NCI-H2227 (cell line): Measurements from ENCODE around the gene ZC3H7A.
"Not testable (repeated sequence)": the region's sequence is repeated elsewhere in the genome, so short reads cannot be mapped to it uniquely, and the experiment has no call there.

Experiments used
- DNase-seq: peaks from one replicate; lab custom pipeline; 2025; ENCODE audit not compliant: unreplicated experiment; lab: John Stamatoyannopoulos, UW

Gene ZC3H7A

GRCh38 chr16:11799509-11800381, 2.7 kb upstream of the ZC3H7A start:
- no peak for DNase-seq

DNA sequence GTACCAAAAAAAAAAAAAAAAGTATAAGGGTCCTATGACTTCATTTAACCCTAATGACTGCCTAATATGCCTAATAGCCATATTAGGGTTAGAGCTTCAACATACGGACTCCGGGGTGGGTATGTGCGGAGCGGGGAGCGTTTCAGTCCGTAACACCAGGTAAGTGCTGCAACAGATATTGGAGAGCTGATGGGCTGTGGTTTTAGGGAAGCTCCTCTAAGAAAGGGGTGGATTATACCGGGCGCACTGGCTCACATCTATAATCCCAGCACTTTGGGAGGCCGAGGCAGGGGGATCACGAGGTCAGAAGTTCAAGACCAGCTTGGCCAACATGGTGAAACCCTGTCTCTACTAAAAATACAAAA, 1.9 kb upstream of the ZC3H7A start:
- DNase-seq: no peak

DNA sequence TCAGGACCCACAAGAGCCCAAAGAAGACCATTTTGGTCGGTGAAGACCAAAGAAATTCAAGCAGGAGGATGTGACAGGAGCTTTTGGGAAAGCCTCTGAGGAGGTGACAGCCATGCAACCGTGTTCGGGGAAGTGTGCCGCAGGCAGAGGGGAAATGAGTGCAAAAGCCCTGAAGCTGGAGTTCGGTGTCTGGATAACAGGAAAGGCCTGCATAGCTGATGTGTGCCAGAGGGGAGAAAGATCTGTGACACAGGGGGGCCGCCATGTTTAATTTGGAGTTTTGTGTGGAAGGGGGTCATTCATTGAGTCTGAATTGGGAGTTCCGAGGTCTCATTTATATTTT, 870 bp upstream of the ZC3H7A start:
- peak; percentile 38 for DNase-seq

- peak; percentile 34 for DNase-seq
These were observed 562 bp downstream of the ZC3H7A start for GRCh38 chr16:11796227-11797165.

- no peak for DNase-seq
These were observed 1.2 kb downstream of the ZC3H7A start for GRCh38 chr16:11795887-11796226.

DNA sequence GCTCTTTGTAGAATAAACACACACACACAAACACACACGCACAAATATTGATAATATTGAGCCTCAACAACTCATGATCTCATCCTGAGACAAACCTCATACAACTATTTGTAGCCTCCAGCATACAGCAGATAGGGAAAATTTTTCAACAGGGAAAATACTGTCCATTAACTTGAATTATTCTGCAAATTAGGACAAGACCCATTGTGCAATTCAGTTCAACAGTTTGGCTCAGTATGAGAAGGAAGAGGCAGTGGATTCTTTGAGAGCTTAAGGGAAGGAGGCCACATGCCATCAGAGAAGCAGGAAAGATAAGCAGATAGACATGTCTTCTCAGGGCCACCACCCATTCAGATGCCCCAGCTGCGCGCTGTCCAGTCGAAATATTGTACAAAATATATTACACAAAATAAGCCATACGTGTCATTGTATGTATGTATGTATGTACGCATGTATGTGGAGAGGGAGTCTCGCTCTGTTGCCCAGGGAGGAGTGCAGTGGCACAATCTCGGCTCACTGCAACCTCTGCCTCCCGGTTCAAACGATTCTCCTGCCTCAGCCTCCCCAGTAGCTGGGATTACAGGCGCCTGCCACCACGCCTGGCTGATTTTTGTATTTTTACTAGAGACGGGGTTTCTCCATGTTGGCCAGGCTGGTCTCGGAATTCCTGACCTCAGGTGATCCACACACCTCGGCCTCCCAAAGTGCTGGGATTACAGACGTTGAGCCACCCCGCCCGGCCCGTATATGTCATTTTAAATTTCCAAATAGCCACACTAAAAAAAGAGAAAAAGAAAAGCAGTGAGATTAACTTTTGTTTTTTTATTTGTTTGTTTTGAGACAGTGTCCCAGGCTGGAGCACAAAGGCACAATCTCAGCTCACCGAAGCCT, 1.8 kb downstream of the ZC3H7A start:
- DNase-seq: no peak

GRCh38 chr16:11794447-11794846, 2.6 kb downstream of the ZC3H7A start:
- DNase-seq: no peak

DNA sequence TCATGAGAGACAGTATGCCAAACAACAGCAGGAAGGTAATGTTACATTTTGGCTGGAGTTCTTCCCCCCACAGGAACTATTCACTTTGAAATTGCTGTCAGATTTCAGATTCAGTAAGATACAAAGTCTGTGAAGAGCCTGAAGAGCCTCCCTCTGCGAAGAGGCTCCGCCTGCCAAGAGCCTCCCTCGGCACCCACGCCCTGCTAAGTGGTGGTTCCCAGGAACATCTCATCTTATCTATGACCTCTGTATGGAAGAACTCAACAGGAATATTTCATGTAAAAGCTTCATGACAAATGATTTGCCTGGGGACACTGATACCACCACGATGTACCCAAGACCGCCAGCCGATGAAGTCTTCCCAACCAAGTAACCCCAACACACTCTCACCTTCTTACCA, 3.2 kb downstream of the ZC3H7A start:
- DNase-seq: peak; percentile 13

- peak; percentile 53 for DNase-seq
These were observed 4.4 kb downstream of the ZC3H7A start for GRCh38 chr16:11792410-11793241.

DNA sequence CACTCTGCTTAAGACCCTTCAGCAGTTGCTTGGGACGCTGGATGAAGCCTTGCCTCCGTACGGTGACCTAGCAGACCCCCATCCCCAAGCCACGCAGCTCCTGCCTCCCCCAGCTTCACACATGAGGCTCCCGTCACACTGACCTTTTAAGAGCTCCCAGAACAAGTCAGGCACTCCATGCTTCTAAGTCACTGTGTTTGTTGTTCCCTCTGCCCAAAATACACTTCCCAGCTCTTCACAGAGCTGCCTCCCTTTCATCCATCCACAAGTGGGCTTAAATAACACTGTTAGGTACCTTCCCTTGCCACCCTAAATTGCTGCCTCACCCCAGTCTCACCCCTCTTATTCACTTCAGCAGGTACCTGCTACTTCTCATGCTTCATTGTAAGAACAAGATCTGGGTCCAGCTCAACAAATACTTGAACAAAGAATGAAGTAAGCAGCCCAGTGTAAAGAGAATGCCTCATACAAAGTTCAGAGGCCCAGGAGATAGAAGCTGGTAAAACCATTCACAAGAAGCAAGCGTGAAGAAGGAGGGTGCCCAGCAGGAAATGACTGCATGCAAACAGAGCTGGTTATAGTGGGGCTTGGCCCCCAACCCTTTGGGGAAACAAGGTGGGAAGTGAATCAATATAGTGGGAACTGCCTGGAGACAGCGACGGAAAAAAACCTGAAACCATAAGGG, 5.8 kb downstream of the ZC3H7A start:
- no peak for DNase-seq

DNA sequence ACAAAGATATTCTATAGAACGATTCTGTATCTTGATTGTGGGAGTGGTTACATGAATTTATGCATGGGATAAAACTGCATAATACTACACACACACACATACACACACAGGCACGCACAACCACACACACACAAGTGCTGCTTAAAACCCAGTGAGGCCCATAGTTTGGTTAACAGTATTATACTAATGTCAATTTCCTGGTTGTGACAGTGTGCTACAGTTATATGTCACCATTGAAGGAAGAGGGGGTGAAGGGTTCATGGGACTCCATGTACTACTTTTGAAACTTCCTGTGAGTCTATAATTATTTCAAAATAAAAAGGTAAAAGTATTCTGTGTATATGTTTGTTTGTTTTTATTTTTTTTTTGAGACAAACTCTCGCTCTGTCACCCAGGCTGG, 8.1 kb downstream of the ZC3H7A start:
- DNase-seq: no peak

- DNase-seq: not testable (repeated sequence)
These were observed 12.0 kb downstream of the ZC3H7A start for GRCh38 chr16:11784980-11785599.

GRCh38 chr16:11784381-11784780, 12.7 kb downstream of the ZC3H7A start:
- DNase-seq: not testable (repeated sequence)

GRCh38 chr16:11784038-11784369, 13.1 kb downstream of the ZC3H7A start:
- no peak for DNase-seq

DNA sequence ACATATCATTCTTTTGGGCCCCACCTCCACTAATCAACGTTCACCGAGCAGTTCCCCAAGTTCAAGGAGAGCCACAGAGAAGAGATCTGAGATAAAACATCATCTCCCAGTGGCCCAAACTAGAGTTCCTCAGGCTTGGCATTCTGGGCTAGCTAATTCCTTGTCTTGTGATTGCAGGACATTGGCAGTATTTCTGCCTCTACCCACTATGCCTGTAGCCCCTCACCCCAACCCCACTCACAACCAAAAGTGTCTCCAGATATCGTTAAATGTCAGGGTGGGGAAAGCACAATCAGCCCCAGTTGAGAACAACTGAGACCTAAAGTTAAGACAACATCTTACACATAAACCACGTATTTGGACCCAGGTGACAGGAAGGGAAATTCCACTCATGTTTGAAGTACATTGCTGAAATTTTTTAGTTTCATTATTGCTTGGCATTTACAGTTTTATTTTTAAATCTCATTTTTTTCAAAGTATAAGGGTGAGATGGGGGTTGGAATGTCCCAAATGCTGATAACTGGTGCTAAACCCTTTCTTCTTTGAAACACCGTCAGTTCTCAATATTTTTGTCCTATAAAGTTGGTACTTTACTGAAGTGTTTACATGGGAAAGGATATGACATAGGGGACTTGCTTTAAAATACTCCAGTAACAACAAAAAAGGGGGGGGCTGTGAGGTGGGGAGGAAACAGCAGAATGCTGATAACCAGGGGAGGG, 13.6 kb downstream of the ZC3H7A start:
- no peak for DNase-seq

GRCh38 chr16:11781773-11782172, 15.3 kb downstream of the ZC3H7A start:
- peak; percentile 38 for DNase-seq

- peak; percentile 33 for DNase-seq
These were observed 15.9 kb downstream of the ZC3H7A start for GRCh38 chr16:11780991-11781680.

DNA sequence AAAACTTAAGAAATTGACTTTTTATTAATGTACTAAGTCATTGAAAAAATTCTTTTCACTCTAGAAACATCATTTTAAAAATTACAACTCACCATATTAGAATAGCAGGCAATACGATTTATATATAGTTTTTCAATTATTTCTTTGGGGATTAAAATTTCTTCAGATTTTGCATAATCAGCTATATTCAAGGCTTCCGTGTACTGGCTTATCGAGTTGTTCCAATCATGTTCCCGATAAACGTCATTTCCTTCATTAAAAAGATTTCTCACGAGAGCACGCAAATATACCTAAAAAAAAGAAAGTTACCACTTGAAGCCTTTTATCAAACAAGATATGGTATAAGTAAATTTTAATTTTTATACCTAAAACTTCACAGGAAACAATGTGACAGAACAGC, 18.0 kb downstream of the ZC3H7A start:
- no peak for DNase-seq
